ENCODE results near the gene SOX6. TPM values are rescaled to one million over a fixed set of nuclear protein-coding genes. Genes with fewer than 3 reads are reported as not detected.

The SOX6 gene
- total RNA-seq, 1 donor, result 0.10 TPM

DNA sequence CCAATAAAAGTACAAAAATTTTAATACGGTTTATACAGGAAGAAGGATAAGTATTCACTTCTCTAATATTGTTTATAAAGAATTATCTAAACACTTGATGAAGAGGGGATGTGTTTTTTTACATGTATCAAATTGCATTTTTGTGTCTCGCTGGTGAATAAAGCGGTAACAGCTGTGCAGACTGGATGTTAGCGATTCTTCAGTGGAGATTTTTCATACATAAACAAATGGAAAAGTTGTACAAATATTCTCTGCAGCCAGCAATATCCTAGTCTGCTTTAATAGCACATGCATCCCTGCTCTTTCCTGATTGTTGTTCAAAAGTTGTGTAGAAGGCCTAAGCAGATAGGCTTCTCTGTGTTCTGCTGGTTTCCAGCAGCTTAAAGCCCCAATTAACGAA lies 369.3 kb downstream of the SOX6 start:
- no peaks in the 10 kb centered on the region for H3K27me3 ChIP-seq (ENCODE audit: insufficient read depth, low read length)
- H3K4me3 ChIP-seq (ENCODE audit: low read length), result no peak overlapping the region
- no peaks in the 10 kb centered on the region for H3K4me1 ChIP-seq (ENCODE audit: insufficient read depth, low read length)
- H3K9me3 ChIP-seq (ENCODE audit: low read depth, low read length), result no peaks in the 10 kb centered on the region

DNA sequence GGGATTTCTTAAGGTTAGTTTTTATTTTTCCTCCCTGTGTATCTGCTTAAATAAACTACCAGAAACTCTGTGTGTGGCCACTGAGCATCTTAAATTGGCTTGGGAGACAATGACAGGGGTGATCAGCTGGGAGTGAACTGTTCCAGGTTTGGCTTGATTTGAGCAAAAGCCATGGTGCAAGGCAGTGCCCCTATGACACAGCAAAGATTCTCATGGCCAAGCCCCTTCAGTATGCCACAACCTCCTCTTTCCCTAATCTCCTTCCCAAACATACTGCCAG lies 370.5 kb downstream of the SOX6 start:
- H3K27me3 ChIP-seq (ENCODE audit: insufficient read depth, low read length), result no peaks in the 10 kb centered on the region
- no peaks in the 10 kb centered on the region for H3K4me1 ChIP-seq (ENCODE audit: insufficient read depth, low read length)
- no peak overlapping the region for H3K4me3 ChIP-seq (ENCODE audit: low read length)
- no peaks in the 10 kb centered on the region for H3K9me3 ChIP-seq (ENCODE audit: low read depth, low read length)

GRCh38 chr11:15985127-15985859 lies 371.1 kb downstream of the SOX6 start:
- no peaks in the 10 kb centered on the region for H3K4me1 ChIP-seq (ENCODE audit: insufficient read depth, low read length)
- no peak overlapping the region for H3K4me3 ChIP-seq (ENCODE audit: low read length)
- H3K27me3 ChIP-seq (ENCODE audit: insufficient read depth, low read length), result no peaks in the 10 kb centered on the region
- H3K9me3 ChIP-seq (ENCODE audit: low read depth, low read length), result no peaks in the 10 kb centered on the region

GRCh38 chr11:15981292-15981691 lies 375.1 kb downstream of the SOX6 start:
- no peak overlapping the region for H3K4me3 ChIP-seq (ENCODE audit: low read length)
- H3K4me1 ChIP-seq (ENCODE audit: insufficient read depth, low read length), result no peaks in the 10 kb centered on the region
- no peaks in the 10 kb centered on the region for H3K9me3 ChIP-seq (ENCODE audit: low read depth, low read length)
- no peaks in the 10 kb centered on the region for H3K27me3 ChIP-seq (ENCODE audit: insufficient read depth, low read length)

- Histone ChIP-seq H3K27me3 (ENCODE audit: insufficient read depth, low read length) (no peaks in the 10 kb centered on the region), H3K4me3 (ENCODE audit: low read length) (no peak overlapping the region), H3K4me1 (ENCODE audit: insufficient read depth, low read length) (no peaks in the 10 kb centered on the region), H3K9me3 (ENCODE audit: low read depth, low read length) (no peaks in the 10 kb centered on the region)
Measured at GRCh38 chr11:15977116-15977515, 379.2 kb downstream of the SOX6 start.

- no peaks in the 10 kb centered on the region for H3K9me3 ChIP-seq (ENCODE audit: low read depth, low read length)
- H3K4me1 ChIP-seq (ENCODE audit: insufficient read depth, low read length), result no peaks in the 10 kb centered on the region
- H3K27me3 ChIP-seq (ENCODE audit: insufficient read depth, low read length), result no peaks in the 10 kb centered on the region
- no peak overlapping the region for H3K4me3 ChIP-seq (ENCODE audit: low read length)
Measured at GRCh38 chr11:15976433-15977045, 379.8 kb downstream of the SOX6 start.

DNA sequence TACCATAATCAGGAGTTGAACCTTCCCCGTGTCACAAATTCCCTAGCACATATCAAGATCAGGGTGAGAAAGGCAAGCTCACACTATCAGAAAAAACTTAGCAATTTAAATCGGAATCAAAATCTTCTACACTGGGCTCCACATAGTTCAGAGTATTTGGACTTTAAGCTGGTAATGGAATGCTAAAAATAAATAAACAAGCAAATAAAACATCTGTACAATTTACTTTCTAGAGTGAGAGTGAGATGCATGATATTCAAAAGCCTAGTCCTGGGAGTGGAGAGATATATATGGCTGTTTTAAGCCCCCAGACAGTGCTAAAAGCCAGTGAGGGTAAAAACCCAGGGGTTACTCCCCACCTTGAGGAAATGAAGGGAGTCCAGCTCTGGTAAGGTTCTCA lies 380.6 kb downstream of the SOX6 start:
- Histone ChIP-seq H3K4me3 (ENCODE audit: low read length) (no peak overlapping the region), H3K4me1 (ENCODE audit: insufficient read depth, low read length) (no peaks in the 10 kb centered on the region), H3K9me3 (ENCODE audit: low read depth, low read length) (no peaks in the 10 kb centered on the region), H3K27me3 (ENCODE audit: insufficient read depth, low read length) (no peaks in the 10 kb centered on the region)

- H3K9me3 ChIP-seq (ENCODE audit: low read depth, low read length), result no peaks in the 10 kb centered on the region
- H3K4me1 ChIP-seq (ENCODE audit: insufficient read depth, low read length), result no peaks in the 10 kb centered on the region
- H3K27me3 ChIP-seq (ENCODE audit: insufficient read depth, low read length), result no peaks in the 10 kb centered on the region
- no peak overlapping the region for H3K4me3 ChIP-seq (ENCODE audit: low read length)
Measured at GRCh38 chr11:15972838-15973237, 383.5 kb downstream of the SOX6 start.

- Histone ChIP-seq H3K27me3 (ENCODE audit: insufficient read depth, low read length) (no peaks in the 10 kb centered on the region), H3K4me1 (ENCODE audit: insufficient read depth, low read length) (no peaks in the 10 kb centered on the region), H3K9me3 (ENCODE audit: low read depth, low read length) (no peaks in the 10 kb centered on the region), H3K4me3 (ENCODE audit: low read length) (no peak overlapping the region)
Measured at GRCh38 chr11:15971215-15971546, 385.2 kb downstream of the SOX6 start.

- H3K4me1 ChIP-seq (ENCODE audit: insufficient read depth, low read length), result no peaks in the 10 kb centered on the region
- H3K4me3 ChIP-seq (ENCODE audit: low read length), result no peak overlapping the region
- no peaks in the 10 kb centered on the region for H3K27me3 ChIP-seq (ENCODE audit: insufficient read depth, low read length)
- H3K9me3 ChIP-seq (ENCODE audit: low read depth, low read length), result no peaks in the 10 kb centered on the region
Measured at GRCh38 chr11:15970506-15971214, 385.7 kb downstream of the SOX6 start.

DNA sequence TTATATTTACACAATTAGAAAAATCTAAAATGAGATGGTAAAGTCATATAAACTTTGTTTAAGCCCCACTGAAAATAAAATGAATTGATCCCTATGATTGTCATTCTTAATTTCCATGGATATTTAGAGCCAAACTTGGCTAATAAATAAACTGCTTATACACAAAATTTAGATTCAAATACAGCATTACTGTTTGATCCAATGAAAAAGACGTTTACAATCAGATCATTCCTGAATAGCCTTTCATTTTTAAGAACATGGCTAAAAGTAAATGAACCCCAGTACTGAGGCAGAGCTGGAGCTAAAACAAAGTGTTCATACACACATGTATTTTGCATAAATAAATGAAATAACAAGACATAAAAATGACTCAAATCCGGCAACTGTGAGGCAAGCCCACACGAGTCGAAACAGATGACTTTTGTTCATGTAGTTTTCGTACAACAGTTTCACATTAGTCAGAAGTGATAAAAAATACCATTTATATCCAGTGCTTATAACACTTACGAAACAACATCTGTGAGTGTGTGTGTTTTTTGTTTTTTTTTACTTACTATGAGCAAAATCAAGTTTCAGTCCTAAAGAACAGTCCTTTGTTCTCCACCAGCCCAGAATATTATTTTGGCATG lies 386.5 kb downstream of the SOX6 start:
- no peak overlapping the region for H3K4me3 ChIP-seq (ENCODE audit: low read length)
- no peaks in the 10 kb centered on the region for H3K27me3 ChIP-seq (ENCODE audit: insufficient read depth, low read length)
- no peaks in the 10 kb centered on the region for H3K9me3 ChIP-seq (ENCODE audit: low read depth, low read length)
- H3K4me1 ChIP-seq (ENCODE audit: insufficient read depth, low read length), result no peaks in the 10 kb centered on the region

GRCh38 chr11:15969281-15969680 lies 387.1 kb downstream of the SOX6 start:
- H3K9me3 ChIP-seq (ENCODE audit: low read depth, low read length), result no peaks in the 10 kb centered on the region
- no peak overlapping the region for H3K4me3 ChIP-seq (ENCODE audit: low read length)
- no peaks in the 10 kb centered on the region for H3K4me1 ChIP-seq (ENCODE audit: insufficient read depth, low read length)
- no peaks in the 10 kb centered on the region for H3K27me3 ChIP-seq (ENCODE audit: insufficient read depth, low read length)

- H3K4me3 ChIP-seq (ENCODE audit: low read length), result no peak overlapping the region
- no peaks in the 10 kb centered on the region for H3K4me1 ChIP-seq (ENCODE audit: insufficient read depth, low read length)
- H3K9me3 ChIP-seq (ENCODE audit: low read depth, low read length), result no peaks in the 10 kb centered on the region
- no peaks in the 10 kb centered on the region for H3K27me3 ChIP-seq (ENCODE audit: insufficient read depth, low read length)
Measured at GRCh38 chr11:15968461-15969130, 387.8 kb downstream of the SOX6 start.

GRCh38 chr11:15967966-15968365 lies 388.4 kb downstream of the SOX6 start:
- Histone ChIP-seq H3K4me1 (ENCODE audit: insufficient read depth, low read length) (no peaks in the 10 kb centered on the region), H3K4me3 (ENCODE audit: low read length) (no peak overlapping the region), H3K27me3 (ENCODE audit: insufficient read depth, low read length) (no peaks in the 10 kb centered on the region), H3K9me3 (ENCODE audit: low read depth, low read length) (no peaks in the 10 kb centered on the region)

GRCh38 chr11:15967166-15967565 lies 389.2 kb downstream of the SOX6 start:
- no peaks in the 10 kb centered on the region for H3K4me1 ChIP-seq (ENCODE audit: insufficient read depth, low read length)
- no peaks in the 10 kb centered on the region for H3K27me3 ChIP-seq (ENCODE audit: insufficient read depth, low read length)
- H3K4me3 ChIP-seq (ENCODE audit: low read length), result no peak overlapping the region
- no peaks in the 10 kb centered on the region for H3K9me3 ChIP-seq (ENCODE audit: low read depth, low read length)
